Neuronal stem cell (in vitro differentiated cells): ENCODE results near the gene CDHR4.
"Not testable (repeated sequence)": the region's sequence is repeated elsewhere in the genome, so short reads cannot be mapped to it uniquely, and the experiment has no call there.

Experiments
- DNase-seq: peaks from one replicate; pipeline ENCODE4 v3.0.0-alpha.2; 2013; ENCODE audit warnings: low spot score
- H2AFZ ChIP-seq: one replicate; pipeline ENCODE4 v1.6.1; 2013; ENCODE audit warnings: mild to moderate bottlenecking, low read length, inconsistent platforms
- H2AK5ac ChIP-seq: 2 replicates; pipeline ENCODE4 v1.6.1; 2013; ENCODE audit warnings: low read depth, mild to moderate bottlenecking, inconsistent platforms, low read length, moderate library complexity, mixed read lengths
- H2BK120ac ChIP-seq: 2 replicates; pipeline ENCODE4 v1.6.1; 2013; ENCODE audit warnings: low read depth, mild to moderate bottlenecking, inconsistent platforms, low read length, moderate library complexity, mixed read lengths
- H2BK12ac ChIP-seq: one replicate; pipeline ENCODE4 v1.6.1; 2013; ENCODE audit warnings: low read length, inconsistent platforms
- H2BK15ac ChIP-seq: 2 replicates; pipeline ENCODE4 v1.6.1; 2013; ENCODE audit warnings: mild to moderate bottlenecking, low read length, inconsistent platforms, mixed read lengths
- H2BK5ac ChIP-seq: one replicate; pipeline ENCODE4 v1.6.1; 2013; ENCODE audit warnings: inconsistent platforms, mild to moderate bottlenecking, low read length, moderate library complexity
- H3K14ac ChIP-seq: one replicate; pipeline ENCODE4 v1.6.1; 2013; ENCODE audit warnings: low read length, inconsistent platforms
- H3K18ac ChIP-seq: 2 replicates; pipeline ENCODE4 v1.6.1; 2013; ENCODE audit warnings: low read length, inconsistent platforms
- H3K23ac ChIP-seq: 2 replicates; pipeline ENCODE4 v1.6.1; 2013; ENCODE audit warnings: low read depth, mild to moderate bottlenecking, mixed read lengths, low read length, inconsistent platforms; ENCODE audit not compliant: poor library complexity
- H3K27ac ChIP-seq: replicated peaks from 3 replicates; pipeline ENCODE4 v1.5.1; 2013; ENCODE audit warnings: low read length, inconsistent platforms
- H3K27me3 ChIP-seq, 3 experiments: 2 replicates each; pipeline ENCODE4 v1.6.1; 2013; ENCODE audit warnings: low read length in 3 of 3, mild to moderate bottlenecking in 2 of 3, inconsistent platforms in 1 of 3, low read depth in 1 of 3, mixed read lengths in 1 of 3, moderate library complexity in 1 of 3; ENCODE audit not compliant: control insufficient read depth in 3 of 3, insufficient read depth in 3 of 3
- H3K36me3 ChIP-seq, 2 donors: replicated peaks in 1 of 2; 2 replicates each; pipeline ENCODE4 v1.6.1; 2013; ENCODE audit warnings: low read length in 2 of 2; ENCODE audit not compliant: control insufficient read depth in 2 of 2, insufficient read depth in 2 of 2
- H3K4ac ChIP-seq: 2 replicates; pipeline ENCODE4 v1.6.1; 2013; ENCODE audit warnings: inconsistent platforms, mild to moderate bottlenecking, low read length, moderate library complexity
- H3K4me1 ChIP-seq, 2 donors: 1 replicate in 1 of 2; 2 replicates in 1 of 2; pipeline ENCODE4 v1.6.1; 2013; ENCODE audit warnings: low read length in 2 of 2, low read depth in 1 of 2; ENCODE audit not compliant: control insufficient read depth in 2 of 2, insufficient read depth in 1 of 2
- H3K4me2 ChIP-seq: one replicate; pipeline ENCODE4 v1.6.1; 2013; ENCODE audit warnings: mild to moderate bottlenecking, low read length, inconsistent platforms; ENCODE audit not compliant: insufficient read depth, poor library complexity, severe bottlenecking
- H3K4me3 ChIP-seq, 2 donors: 2 replicates each; pipeline ENCODE4 v1.5.1; 2013; ENCODE audit warnings: low read length in 2 of 2, mild to moderate bottlenecking in 2 of 2, inconsistent platforms in 1 of 2, moderate library complexity in 1 of 2
- H3K79me1 ChIP-seq: one replicate; pipeline ENCODE4 v1.6.1; 2013; ENCODE audit warnings: low read depth, mild to moderate bottlenecking, inconsistent platforms, low read length, moderate library complexity
- H3K9ac ChIP-seq: one replicate; pipeline ENCODE4 v1.6.1; 2013; ENCODE audit warnings: mild to moderate bottlenecking, low read depth, low read length, inconsistent platforms; ENCODE audit not compliant: poor library complexity
- H3K9me3 ChIP-seq, 2 donors: replicated peaks in 1 of 2; 2 replicates each; pipeline versions ENCODE3 to v1.6.1; 2013; ENCODE audit warnings: low read length in 2 of 2, mild to moderate bottlenecking in 2 of 2, inconsistent platforms in 1 of 2, low read depth in 1 of 2, mixed read lengths in 1 of 2, moderate library complexity in 1 of 2; ENCODE audit not compliant: control insufficient read depth in 2 of 2, insufficient read depth in 1 of 2
- H4K8ac ChIP-seq: one replicate; pipeline ENCODE4 v1.6.1; 2013; ENCODE audit warnings: low read depth, mild to moderate bottlenecking, inconsistent platforms, low read length, moderate library complexity
- H4K91ac ChIP-seq: one replicate; pipeline ENCODE4 v1.6.1; 2013; ENCODE audit warnings: low read length, low read depth, mild to moderate bottlenecking, inconsistent platforms; ENCODE audit not compliant: poor library complexity
- WGBS, 2 donors: extraction: QIAGEN DNeasy Blood & Tissue Kit; methylation state at CpG; one replicate each; pipeline ENCODE4 v1.1.7; 2013; ENCODE audit warnings: missing lambda C conversion rate in 2 of 2, mixed read lengths in 1 of 2; ENCODE audit not compliant: insufficient read length in 2 of 2, insufficient replicate concordance in 1 of 2; ENCODE audit errors: extremely low coverage in 2 of 2; 5-methylcytosine and 5-hydroxymethylcytosine counted together

CDHR4 gene

DNA sequence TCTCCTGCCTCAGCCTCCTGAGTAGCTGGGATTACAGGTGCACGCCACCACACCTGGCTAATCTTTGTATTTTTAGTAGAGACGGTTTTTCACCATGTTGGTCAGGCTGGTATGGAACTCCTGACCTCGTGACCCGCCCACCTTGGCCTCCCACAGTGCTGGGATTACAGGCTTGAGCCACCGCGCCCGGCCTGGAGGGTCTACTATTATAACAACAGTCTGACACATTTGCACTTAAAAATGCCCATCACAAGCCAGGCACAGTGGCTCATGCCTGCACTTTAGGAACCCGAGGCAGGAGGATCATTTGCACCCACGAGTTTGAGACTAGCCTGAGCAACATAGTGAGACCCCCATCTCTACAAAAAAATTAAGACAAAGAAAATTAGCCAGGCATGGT is 17.4 kb downstream of the CDHR4 start:
- H3K27ac ChIP-seq, H3K4ac ChIP-seq: not testable (repeated sequence)

DNA sequence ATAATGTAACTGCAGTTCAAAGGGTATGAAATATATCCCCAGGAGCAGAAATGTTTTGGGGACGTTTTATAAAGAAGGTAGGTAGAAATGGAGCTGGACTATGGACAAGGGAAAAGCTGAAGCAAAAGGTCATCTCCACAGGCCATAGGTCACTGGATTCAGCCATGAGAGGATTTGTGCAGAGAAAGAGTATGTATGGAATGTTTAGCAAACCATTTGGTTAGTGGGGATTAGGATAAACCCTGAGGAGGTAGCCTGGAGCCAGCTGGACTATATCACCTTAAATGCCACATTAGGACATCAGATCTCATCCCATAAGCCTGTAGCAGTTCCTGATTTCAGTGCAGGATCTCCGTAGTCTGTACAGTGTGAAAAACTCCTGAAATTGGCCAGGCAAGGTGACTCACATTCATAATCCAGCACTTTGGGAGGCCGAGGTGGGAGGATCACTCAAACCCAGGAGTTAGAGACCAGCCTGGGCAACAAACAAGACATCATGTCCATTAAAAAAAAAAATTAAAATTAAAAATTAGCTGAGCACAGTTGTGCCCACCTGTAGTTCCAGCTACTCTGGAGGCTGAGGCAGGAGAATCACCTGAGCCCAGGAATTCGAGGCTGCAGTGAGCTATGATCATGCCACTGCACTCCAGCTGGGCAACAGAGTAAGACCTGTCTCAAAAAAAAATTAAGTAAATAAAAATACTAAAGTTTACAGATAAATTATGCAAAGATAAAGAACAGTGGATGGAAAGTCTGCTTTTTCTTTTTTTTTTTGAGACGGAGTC is 18.1 kb downstream of the CDHR4 start:
- Histone ChIP-seq H4K8ac (no peak overlapping the region), H2AFZ (no peak overlapping the region), H2BK120ac (no peak overlapping the region), H3K9me3 (peaks cover 0 to 5% of the 10 kb centered on the region in 2 donors), H3K4me1 (peaks cover 0 to 6% of the 10 kb centered on the region in 2 donors), H3K9ac (no peak overlapping the region), H2BK12ac (no peak overlapping the region), H3K79me1 (peaks cover 7% of the 10 kb centered on the region), H3K23ac (no peak overlapping the region), H3K27ac (no peak overlapping the region), H2BK5ac (no peak overlapping the region), H3K4me2 (no peak overlapping the region), H3K4me3 (no peak overlapping the region), H4K91ac (no peak overlapping the region), H3K14ac (no peak overlapping the region), H3K4ac (no peak overlapping the region), H3K27me3 (no peaks in the 10 kb centered on the region), H2AK5ac (no peak overlapping the region), H2BK15ac (no peak overlapping the region), H3K18ac (no peak overlapping the region), H3K36me3 (peaks cover 12 to 65% of the 10 kb centered on the region in 2 donors)
- WGBS, 2 donors = no CpG with 5 or more reads among the region's 5 CpGs
- no peak for DNase-seq

More for the DNA sequence above, 17.4 kb downstream of the CDHR4 start:
- not testable (repeated sequence) for H2BK12ac ChIP-seq, H2BK120ac ChIP-seq, H3K27me3 ChIP-seq, H3K23ac ChIP-seq, H2BK15ac ChIP-seq, H3K9me3 ChIP-seq, H2BK5ac ChIP-seq, H2AK5ac ChIP-seq, DNase-seq, H4K91ac ChIP-seq, H3K79me1 ChIP-seq, H3K14ac ChIP-seq, H3K4me2 ChIP-seq, H3K18ac ChIP-seq, H4K8ac ChIP-seq, H2AFZ ChIP-seq, H3K4me3 ChIP-seq
- peak overlapping the region; percentile 44 for H3K9ac ChIP-seq
- H3K4me1 ChIP-seq = peaks cover 3 to 11% of the 10 kb centered on the region in 2 donors
- H3K36me3 ChIP-seq = peaks cover 12 to 60% of the 10 kb centered on the region in 2 donors
- WGBS, 2 donors = no CpG with 5 or more reads among the region's 9 CpGs

DNA sequence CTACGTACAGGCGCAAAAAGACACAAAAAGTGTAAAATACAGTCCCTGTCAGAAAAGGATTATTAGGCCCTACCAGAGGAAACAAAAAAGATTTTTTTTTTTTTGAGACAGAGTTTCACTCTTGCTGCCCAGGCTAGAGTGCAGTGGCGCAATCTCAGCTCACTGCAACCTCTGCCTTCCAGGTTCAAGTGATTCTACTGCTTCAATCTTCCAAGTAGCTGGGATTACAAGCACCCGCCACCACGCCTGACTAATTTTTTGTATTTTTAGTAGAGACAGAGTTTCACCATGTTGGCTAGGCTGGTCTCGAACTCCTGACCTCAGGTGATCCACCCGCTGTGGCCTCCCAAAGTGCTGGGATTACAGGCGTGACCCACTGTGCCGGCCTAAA is 18.7 kb downstream of the CDHR4 start:
- not testable (repeated sequence) for H2BK12ac ChIP-seq, H3K4me3 ChIP-seq, H2AK5ac ChIP-seq, H3K18ac ChIP-seq, H3K4ac ChIP-seq, H3K27me3 ChIP-seq, DNase-seq, H3K4me1 ChIP-seq, H2BK15ac ChIP-seq, H3K23ac ChIP-seq, H2AFZ ChIP-seq, H3K4me2 ChIP-seq, H4K91ac ChIP-seq, H3K9me3 ChIP-seq, H2BK5ac ChIP-seq, H3K27ac ChIP-seq, H3K14ac ChIP-seq, H3K79me1 ChIP-seq, H4K8ac ChIP-seq, H2BK120ac ChIP-seq, H3K9ac ChIP-seq
- H3K36me3 ChIP-seq = peaks cover 12 to 71% of the 10 kb centered on the region in 2 donors
- no CpG with 5 or more reads among the region's 9 CpGs for WGBS, 2 donors

DNA sequence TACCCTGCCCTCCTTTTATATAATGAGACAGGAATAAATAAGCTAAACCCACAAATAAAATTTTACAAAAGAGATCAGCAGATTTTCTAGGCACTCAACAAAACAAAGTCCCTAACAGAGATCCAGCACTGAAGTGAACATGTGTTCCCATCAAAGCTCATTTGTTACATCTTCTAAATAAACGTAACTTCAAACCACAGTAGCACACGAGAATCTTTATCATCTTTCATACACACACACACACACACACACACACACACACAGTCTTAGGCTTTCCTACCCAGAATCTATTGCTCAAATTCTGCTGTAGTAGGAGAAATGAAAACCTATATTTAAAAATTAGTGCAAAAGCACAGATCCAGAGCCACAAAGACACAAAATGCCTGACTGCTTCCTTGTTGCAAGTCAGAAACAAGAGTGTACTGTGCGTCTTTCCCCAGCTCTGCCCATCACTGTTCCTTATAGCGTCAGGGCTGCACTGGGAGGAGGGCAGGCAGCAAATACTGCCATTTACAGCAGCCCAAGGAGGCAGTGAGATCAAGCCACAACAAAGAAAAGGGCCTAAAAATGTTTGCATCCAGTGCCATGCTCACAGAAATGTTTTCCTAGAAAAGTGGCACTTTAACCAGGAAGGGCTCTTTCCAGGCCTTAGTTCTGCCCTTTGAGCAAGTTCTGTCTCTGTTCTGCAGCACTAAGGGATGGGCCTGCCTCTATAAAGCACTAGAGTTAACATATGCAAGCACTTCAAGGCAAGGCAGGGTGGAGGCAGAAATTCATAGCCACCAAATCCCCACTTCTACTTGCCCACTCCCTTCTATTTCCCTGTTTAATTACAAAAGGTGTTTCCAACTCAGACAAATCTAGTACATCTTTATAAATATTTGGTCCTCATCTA is 19.3 kb downstream of the CDHR4 start:
- H3K18ac ChIP-seq = no peak overlapping the region

More for the DNA sequence above, 19.3 kb downstream of the CDHR4 start:
- H4K91ac ChIP-seq = no peak overlapping the region
- H3K4me1 ChIP-seq = peaks cover 0 to 6% of the 10 kb centered on the region in 2 donors
- no peak overlapping the region for H3K4ac ChIP-seq
- H3K4me2 ChIP-seq = peak overlapping the region; percentile 13
- DNase-seq = no peak
- H3K27me3 ChIP-seq = no peaks in the 10 kb centered on the region
- WGBS, 2 donors = 100% methylated on average over 2 of the region's 4 CpGs; no CpG with 5 or more reads in 1 of the 2 donors
- H2BK5ac ChIP-seq = no peak overlapping the region
- no peak overlapping the region for H3K14ac ChIP-seq
- no peak overlapping the region for H3K27ac ChIP-seq
- H2BK12ac ChIP-seq = no peak overlapping the region
- H3K79me1 ChIP-seq = peaks cover 7% of the 10 kb centered on the region
- H2AFZ ChIP-seq = no peak overlapping the region
- H3K4me3 ChIP-seq = no peak overlapping the region
- no peak overlapping the region for H2BK120ac ChIP-seq
- H3K23ac ChIP-seq = no peak overlapping the region
- H4K8ac ChIP-seq = no peak overlapping the region
- peaks cover 0 to 5% of the 10 kb centered on the region in 2 donors for H3K9me3 ChIP-seq
- no peak overlapping the region for H2BK15ac ChIP-seq
- peaks cover 14 to 78% of the 10 kb centered on the region in 2 donors for H3K36me3 ChIP-seq
- no peak overlapping the region for H3K9ac ChIP-seq
- no peak overlapping the region for H2AK5ac ChIP-seq
